Mammary epithelial cell (primary cell): Measurements from ENCODE around the gene ACSL6.

ENCODE experiments used
- CTCF ChIP-seq, 2 donors: IDR thresholded peaks in 1 of 2; conservative IDR thresholded peaks in 1 of 2; 2 replicates each; pipeline ENCODE4 v1.5.1; 2011 to 2012; ENCODE audit warnings: inconsistent platforms in 2 of 2, low read length in 2 of 2, mild to moderate bottlenecking in 2 of 2, control low read depth in 1 of 2, low read depth in 1 of 2; ENCODE audit not compliant: insufficient read depth in 1 of 2; ENCODE audit errors: extremely low read depth in 1 of 2
- EZH2 ChIP-seq: IDR thresholded peaks from 2 replicates; pipeline ENCODE4 v1.6.1; 2012; ENCODE audit warnings: low read length, inconsistent platforms, borderline replicate concordance

DNA sequence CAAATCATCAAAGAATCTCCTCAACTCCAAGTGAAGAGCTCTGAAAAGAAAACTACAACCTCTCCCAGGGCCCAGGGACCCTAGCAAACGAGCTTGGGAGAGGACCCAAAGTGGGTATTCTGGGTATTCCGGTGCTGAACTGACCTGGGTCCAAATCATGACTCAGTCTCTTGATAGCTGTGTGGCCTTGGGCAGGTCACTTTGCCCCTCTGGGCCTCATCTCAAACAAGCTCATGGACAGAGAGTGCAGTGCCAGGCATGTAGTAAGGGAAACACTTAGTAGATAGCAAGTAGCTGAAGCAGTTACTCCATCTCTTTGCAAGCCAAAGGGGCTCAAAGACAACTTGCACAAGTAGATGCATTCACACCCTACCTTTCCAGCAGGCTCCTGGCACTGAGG is 12.4 kb downstream of the ACSL6 start:
- no peak for TF ChIP-seq EZH2
- TF ChIP-seq CTCF (conservative IDR thresholded peaks at IDR 0.05 in 1 of 2, IDR thresholded peaks at IDR 0.05 in 1 of 2; ENCODE audit: extremely low read depth in 1 of 2, insufficient read depth in 1 of 2, low read depth in 1 of 2, low read length in 2 of 2): no peak
